A549 (cell line): Measurements from ENCODE around the gene ZNF439. TPM values are rescaled to one million over a fixed set of nuclear protein-coding genes. Genes with fewer than 3 reads are reported as not detected.
"Not testable (repeated sequence)": the region's sequence is repeated elsewhere in the genome, so short reads cannot be mapped to it uniquely, and the experiment has no call there.

Experiments used
- ATAC-seq, 2 experiments: fragments of 200-7000 bp in 1 of 2; fragments of >200 bp in 1 of 2; cut with Nextera tagmentation in 1 of 2; cut with Tn5 transposase in 1 of 2; 3 replicates each; pipeline versions ENCODE4 v1.8.0 to v1.9.1; 2018 to 2020; ENCODE audit warnings: mild to moderate bottlenecking in 1 of 2, moderate library complexity in 1 of 2
- CTCF ChIA-PET: fragments of 300-600 bp; sonication (Branson Sonifier 250); formaldehyde crosslinking; extraction: SDS; loops from one replicate; lab custom pipeline; 2021; ENCODE audit warnings: antibody characterized with exemption, inconsistent platforms; lab: Yijun Ruan, JAX
- POLR2A ChIA-PET: fragments of 350-600 bp; formaldehyde crosslinking; extraction: SDS; loops from one replicate; lab custom pipeline; 2021; ENCODE audit warnings: antibody characterized with exemption, inconsistent platforms; lab: Yijun Ruan, JAX
- DNase-seq, 2 experiments: peaks; one replicate each; pipeline versions ENCODE4 v3.0.0 to v3.0.0-alpha.2; 2011 to 2016; ENCODE audit warnings: low read depth in 1 of 2, low spot score in 1 of 2
- FAIRE-seq: peaks from 2 replicates; lab custom pipeline; 2011; peaks lifted over from hg19 to GRCh38; lab: Jason Lieb, UNC
- H3K27ac ChIP-seq, 2 experiments: fragments of >200 bp; sonication (Bioruptor Twin); formaldehyde crosslinking; 3 replicates each; pipeline ENCODE4 v1.5.1; 2016 to 2017
- H3K4me1 ChIP-seq: fragments of >200 bp; sonication (Bioruptor Twin); formaldehyde crosslinking; 3 replicates; pipeline ENCODE4 v1.6.1; 2016
- H3K4me2 ChIP-seq: fragments of >200 bp; sonication (Bioruptor Twin); formaldehyde crosslinking; 3 replicates; pipeline ENCODE4 v1.6.1; 2016
- H3K4me3 ChIP-seq: fragments of >200 bp; sonication (Bioruptor Twin); formaldehyde crosslinking; 3 replicates; pipeline ENCODE4 v1.5.1; 2016
- H3K9me3 ChIP-seq: fragments of >200 bp; sonication (Bioruptor Twin); formaldehyde crosslinking; 3 replicates; pipeline ENCODE4 v1.6.1; 2016
- BHLHE40 ChIP-seq: IDR thresholded peaks from 2 replicates; pipeline ENCODE4 v1.6.1; 2012; ENCODE audit warnings: low read depth, low read length, inconsistent platforms
- CBX8 ChIP-seq: fragments of 200-600 bp; sonication (generic); IDR thresholded peaks from 2 replicates; pipeline ENCODE4 v1.6.1; 2016
- CHD2 ChIP-seq: fragments of 150-350 bp; IDR thresholded peaks from 2 replicates; pipeline ENCODE4 v1.6.1; 2014; ENCODE audit warnings: low read length; ENCODE audit not compliant: partially characterized antibody
- E2F6 ChIP-seq: IDR thresholded peaks from 2 replicates; pipeline ENCODE4 v1.6.1; 2012; ENCODE audit warnings: low read depth, borderline replicate concordance
- ELK1 ChIP-seq: fragments of 150-350 bp; IDR thresholded peaks from 2 replicates; pipeline ENCODE4 v1.6.1; 2014; ENCODE audit warnings: low read depth, mild to moderate bottlenecking, low read length
- EP300 ChIP-seq, 2 experiments: fragments of >200 bp; sonication (Bioruptor Twin); formaldehyde crosslinking; IDR thresholded peaks; 2 replicates in 1 of 2; 3 replicates in 1 of 2; pipeline ENCODE4 v1.6.1; 2016 to 2017
- FOSB ChIP-seq: fragments of 250-450 bp; sonication (Bioruptor Pico); IDR thresholded peaks from 2 replicates; pipeline ENCODE4 v1.5.0; 2020; ENCODE audit warnings: mild to moderate bottlenecking, moderate library complexity
- FOXS1 ChIP-seq: fragments of 250-450 bp; sonication (Bioruptor Pico); IDR thresholded peaks from 2 replicates; pipeline ENCODE4 v1.5.0; 2020; ENCODE audit warnings: mild to moderate bottlenecking, moderate library complexity
- HDAC2 ChIP-seq: fragments of 200-600 bp; sonication (generic); IDR thresholded peaks from 2 replicates; pipeline ENCODE4 v1.6.1; 2016
- HMGXB4 ChIP-seq: fragments of 250-450 bp; sonication (Bioruptor Pico); IDR thresholded peaks from 2 replicates; pipeline ENCODE4 v1.5.0; 2021; ENCODE audit warnings: mild to moderate bottlenecking, moderate library complexity, borderline replicate concordance
- MAZ ChIP-seq: fragments of 150-350 bp; IDR thresholded peaks from 2 replicates; pipeline ENCODE4 v1.6.1; 2014; ENCODE audit warnings: antibody characterized with exemption, low read depth, low read length, borderline replicate concordance
- NFE2L2 ChIP-seq: fragments of 150-350 bp; conservative IDR thresholded peaks from 2 replicates; pipeline ENCODE4 v1.6.1; 2014; ENCODE audit warnings: low read length
- NPAS2 ChIP-seq: fragments of 250-450 bp; sonication (Bioruptor Pico); IDR thresholded peaks from 2 replicates; pipeline ENCODE4 v1.8.0; 2022; ENCODE audit warnings: mild to moderate bottlenecking, moderate library complexity, borderline replicate concordance
- PBX3 ChIP-seq: IDR thresholded peaks from 2 replicates; pipeline ENCODE4 v1.6.1; 2012
- PHF8 ChIP-seq: fragments of 200-600 bp; sonication (generic); IDR thresholded peaks from 2 replicates; pipeline ENCODE4 v1.6.1; 2016; ENCODE audit warnings: low read depth, mild to moderate bottlenecking, antibody characterized with exemption, moderate library complexity, borderline replicate concordance
- POLR2A ChIP-seq: IDR thresholded peaks from 2 replicates; pipeline ENCODE4 v1.6.1; 2012; ENCODE audit warnings: mild to moderate bottlenecking, low read length
- RCOR1 ChIP-seq: fragments of 150-350 bp; IDR thresholded peaks from 2 replicates; pipeline ENCODE4 v1.6.1; 2014; ENCODE audit warnings: antibody characterized with exemption, low read length, low read depth
- SMC3 ChIP-seq: fragments of >200 bp; sonication (Bioruptor Twin); formaldehyde crosslinking; IDR thresholded peaks from 3 replicates; pipeline ENCODE4 v1.6.1; 2018; ENCODE audit warnings: inconsistent platforms
- SREBF2 ChIP-seq: fragments of 450-650 bp; IDR thresholded peaks from 2 replicates; pipeline ENCODE4 v1.6.1; 2014; ENCODE audit warnings: mild to moderate bottlenecking, moderate library complexity
- TFCP2L1 ChIP-seq: fragments of 250-450 bp; sonication (Bioruptor Pico); IDR thresholded peaks from 2 replicates; pipeline ENCODE4 v1.5.0; 2021; ENCODE audit warnings: mild to moderate bottlenecking
- ZFP36 ChIP-seq: fragments of 450-650 bp; IDR thresholded peaks from 2 replicates; pipeline ENCODE4 v1.6.1; 2014; ENCODE audit warnings: borderline replicate concordance; ENCODE audit not compliant: partially characterized antibody
- ZSCAN20 ChIP-seq: fragments of 250-450 bp; sonication (Bioruptor Pico); IDR thresholded peaks from 2 replicates; pipeline ENCODE4 v1.8.0; 2022; ENCODE audit warnings: mild to moderate bottlenecking, moderate library complexity
- WGBS: methylation state at CpG from one replicate; pipeline ENCODE4 v1.1.6; 2017; ENCODE audit errors: missing lambda C conversion rate; 5-methylcytosine and 5-hydroxymethylcytosine counted together
- polyA plus RNA-seq, 4 experiments: library from polyadenylated mRNA; depleted of rRNA in 3 of 4; stranded (reverse); fragments of >200 nt; fragmentation: RNase III in 1 of 4; extraction: RNeasy Plus Mini Kit Qiagen cat#74134 plus additional on column Dnase treatment in 1 of 4; gene quantifications; 2 replicates in 3 of 4; 3 replicates in 1 of 4; pipeline ENCODE4 v1.2.3, GENCODE V29; 2011 to 2017

ZNF439 gene
- polyA plus RNA-seq, 2 of the 4 experiments (the other 2 are of a cell fraction) = not detected

GRCh38 chr19:11856596-11857250, 8.2 kb downstream of the ZNF439 start:
- ATAC-seq (no peak), DNase-seq (no peak), FAIRE-seq (no peak)
- Histone ChIP-seq H3K9me3 (no peaks in the 10 kb centered on the region), H3K27ac (no peak overlapping the region), H3K4me3 (no peak overlapping the region), H3K4me2 (no peak overlapping the region), H3K4me1 (no peaks in the 10 kb centered on the region)
- ChIA-PET POLR2A (no interaction called here), CTCF (no interaction called here)
- 14% methylated on average over 12 of the region's 12 CpGs for WGBS
- TF ChIP-seq ZSCAN20 (CRISPR knock-in tag) (no peak), PHF8 (no peak), PBX3 (no peak), HDAC2 (no peak), ELK1 (no peak)
- TF ChIP-seq, all 56 proteins: peak for 0

GRCh38 chr19:11860721-11861120, 12.2 kb downstream of the ZNF439 start:
- no peak overlapping the region for H3K4me3 ChIP-seq
- 0 out of 3 replicates have a peak, but pooled peaks cover under 1% of the 10 kb centered on the region for H3K9me3 ChIP-seq
- ChIA-PET POLR2A (no interaction called here), CTCF (no interaction called here)
- 9% methylated on average over 7 of the region's 7 CpGs for WGBS
- H3K27ac ChIP-seq = no peak overlapping the region
- FAIRE-seq (no peak), ATAC-seq (no peak), DNase-seq (no peak)
- TF ChIP-seq CBX8 (no peak), CHD2 (no peak), FOSB (CRISPR knock-in tag) (no peak), HMGXB4 (no peak), SREBF2 (no peak), RCOR1 (no peak), FOXS1 (CRISPR knock-in tag) (no peak), POLR2A (no peak), BHLHE40 (no peak), NFE2L2 (no peak), SMC3 (no peak), TFCP2L1 (CRISPR knock-in tag) (no peak), ZFP36 (no peak), EP300 (IDR thresholded peaks at IDR 0.05) (no peak), HDAC2 (no peak), MAZ (no peak), NPAS2 (CRISPR knock-in tag) (no peak)
- H3K4me1 ChIP-seq = no peaks in the 10 kb centered on the region
- H3K4me2 ChIP-seq = no peak overlapping the region

- no peak for TF ChIP-seq E2F6
- TF ChIP-seq, all 56 proteins: peak for 0
- H3K27ac ChIP-seq = no peak overlapping the region
- CTCF ChIA-PET = no interaction called here
- H3K4me1 ChIP-seq = no peaks in the 10 kb centered on the region
- WGBS = 8% methylated on average over 2 of the region's 2 CpGs
- H3K4me2 ChIP-seq = no peak overlapping the region
- POLR2A ChIA-PET = no interaction called here
- ATAC-seq = no peak
- no peak overlapping the region for H3K4me3 ChIP-seq
- 0 out of 3 replicates have a peak, but pooled peaks cover 3% of the 10 kb centered on the region for H3K9me3 ChIP-seq
- no peak for FAIRE-seq
- DNase-seq = no peak
Observed at GRCh38 chr19:11861301-11861700, 12.8 kb downstream of the ZNF439 start.

- DNase-seq, H3K4me3 ChIP-seq, POLR2A ChIA-PET, H3K4me1 ChIP-seq, H3K4me2 ChIP-seq, H3K27ac ChIP-seq, CTCF ChIA-PET, FAIRE-seq, ATAC-seq: not testable (repeated sequence)
- H3K9me3 ChIP-seq = peaks cover 17% of the 10 kb centered on the region
- 51% methylated on average over 4 of the region's 4 CpGs for WGBS
Observed at GRCh38 chr19:11867766-11868165, 19.2 kb downstream of the ZNF439 start.
